Astrocyte (in vitro differentiated cells and primary cell): ENCODE results near the gene MUC16. TPM values are rescaled to one million over a fixed set of nuclear protein-coding genes. Genes with fewer than 3 reads are reported as not detected.

Experiments
- DNase-seq: peaks from one replicate; pipeline ENCODE4 v3.0.0-alpha.2; 2010; ENCODE audit warnings: low read depth
- FAIRE-seq: peaks from 2 replicates; lab custom pipeline; 2011; peaks lifted over from hg19 to GRCh38; lab: Jason Lieb, UNC
- H2AFZ ChIP-seq: 2 replicates; pipeline ENCODE4 v1.6.0; 2012; ENCODE audit warnings: low read depth, low read length, inconsistent platforms
- H3K27ac ChIP-seq: 2 replicates; pipeline ENCODE4 v1.5.1; 2011; ENCODE audit warnings: low read depth, low read length, inconsistent platforms
- H3K27me3 ChIP-seq: 2 replicates; pipeline ENCODE4 v1.6.0; 2011; ENCODE audit warnings: low read length, inconsistent platforms; ENCODE audit not compliant: insufficient read depth
- H3K36me3 ChIP-seq: 2 replicates; pipeline ENCODE4 v1.5.1; 2011; ENCODE audit warnings: low read length, inconsistent platforms; ENCODE audit not compliant: insufficient read depth
- H3K4me1 ChIP-seq: 2 replicates; pipeline ENCODE4 v1.5.1; 2011; ENCODE audit warnings: low read length, inconsistent platforms; ENCODE audit not compliant: insufficient read depth
- H3K4me2 ChIP-seq: 2 replicates; pipeline ENCODE4 v1.6.0; 2012; ENCODE audit warnings: low read length, inconsistent platforms
- H3K4me3 ChIP-seq: 2 replicates; pipeline ENCODE4 v1.5.1; 2011; ENCODE audit warnings: low read depth, mild to moderate bottlenecking, low read length, inconsistent platforms; ENCODE audit not compliant: insufficient read depth
- H3K79me2 ChIP-seq: 2 replicates; pipeline ENCODE4 v1.6.0; 2012; ENCODE audit warnings: mild to moderate bottlenecking, low read length, inconsistent platforms; ENCODE audit not compliant: insufficient read depth
- H3K9ac ChIP-seq: 2 replicates; pipeline ENCODE4 v1.6.0; 2012; ENCODE audit warnings: mild to moderate bottlenecking, low read length, inconsistent platforms
- H3K9me3 ChIP-seq: 2 replicates; pipeline ENCODE4 v1.5.1; 2012; ENCODE audit warnings: low read depth, mild to moderate bottlenecking, low read length, inconsistent platforms; ENCODE audit not compliant: insufficient read depth
- H4K20me1 ChIP-seq: 2 replicates; pipeline ENCODE4 v1.6.0; 2012; ENCODE audit warnings: low read length, inconsistent platforms; ENCODE audit not compliant: insufficient read depth
- H3K27ac Mint-ChIP-seq: one replicate; pipeline ENCODE4 v1.8.0; 2021; ENCODE audit warnings: mild to moderate bottlenecking, mixed read lengths; ENCODE audit not compliant: unreplicated experiment
- H3K27me3 Mint-ChIP-seq: one replicate; pipeline ENCODE4 v1.8.0; 2021; ENCODE audit warnings: low read depth, mixed read lengths; ENCODE audit not compliant: unreplicated experiment
- H3K36me3 Mint-ChIP-seq: one replicate; pipeline ENCODE4 v1.8.0; 2021; ENCODE audit warnings: low read depth, mixed read lengths; ENCODE audit not compliant: unreplicated experiment
- H3K4me1 Mint-ChIP-seq: one replicate; pipeline ENCODE4 v1.8.0; 2021; ENCODE audit warnings: low read depth, mixed read lengths; ENCODE audit not compliant: unreplicated experiment
- H3K4me3 Mint-ChIP-seq: one replicate; pipeline ENCODE4 v1.8.0; 2021; ENCODE audit warnings: mild to moderate bottlenecking, moderate library complexity, mixed read lengths; ENCODE audit not compliant: unreplicated experiment
- H3K9me3 Mint-ChIP-seq: one replicate; pipeline ENCODE4 v1.8.0; 2021; ENCODE audit warnings: mild to moderate bottlenecking, mixed read lengths; ENCODE audit not compliant: unreplicated experiment
- CTCF ChIP-seq: IDR thresholded peaks from 2 replicates; pipeline ENCODE4 v1.5.1; 2011; ENCODE audit warnings: low read depth, mild to moderate bottlenecking, inconsistent platforms, low read length, moderate library complexity; ENCODE audit not compliant: insufficient read depth
- EZH2 ChIP-seq: IDR thresholded peaks from 2 replicates; pipeline ENCODE4 v1.6.1; 2012; ENCODE audit warnings: mild to moderate bottlenecking, low read length, inconsistent platforms; ENCODE audit not compliant: insufficient read depth
- total RNA-seq: library from RNA; stranded (reverse); gene quantifications from 2 replicates; pipeline ENCODE4 v1.2.1, GENCODE V29; 2021

MUC16 gene
- total RNA-seq, 1 donor from 2014 or later: not detected

GRCh38 chr19:8973501-8974091 is 36.6 kb downstream of the MUC16 start:
- H3K9me3 Mint-ChIP-seq: peaks cover 18% of the 10 kb centered on the region
- Histone ChIP-seq H3K79me2 (no peaks in the 10 kb centered on the region), H3K27ac (no peak overlapping the region), H3K4me1 (no peaks in the 10 kb centered on the region), H2AFZ (no peak overlapping the region), H3K9ac (no peak overlapping the region), H3K4me3 (no peak overlapping the region), H3K9me3 (peaks cover 31% of the 10 kb centered on the region), H3K4me2 (no peak overlapping the region), H3K27me3 (no peaks in the 10 kb centered on the region), H4K20me1 (no peaks in the 10 kb centered on the region), H3K36me3 (no peaks in the 10 kb centered on the region)
- H3K27ac Mint-ChIP-seq: no peak overlapping the region
- no peaks in the 10 kb centered on the region for H3K36me3 Mint-ChIP-seq
- no peaks in the 10 kb centered on the region for H3K27me3 Mint-ChIP-seq
- no peak for DNase-seq
- H3K4me1 Mint-ChIP-seq: no peaks in the 10 kb centered on the region
- FAIRE-seq: no peak
- TF ChIP-seq EZH2 (no peak), CTCF (no peak)
- no peak overlapping the region for H3K4me3 Mint-ChIP-seq

- H3K4me3 ChIP-seq: no peak overlapping the region
- no peak overlapping the region for H3K27ac Mint-ChIP-seq
- no peak overlapping the region for H3K4me3 Mint-ChIP-seq
- H3K4me1 Mint-ChIP-seq: no peaks in the 10 kb centered on the region
- TF ChIP-seq EZH2 (no peak), CTCF (no peak)
- H3K27me3 Mint-ChIP-seq: no peaks in the 10 kb centered on the region
- no peak overlapping the region for H3K4me2 ChIP-seq
- peaks cover 25% of the 10 kb centered on the region for H3K9me3 ChIP-seq
- H3K79me2 ChIP-seq: no peaks in the 10 kb centered on the region
- H3K9ac ChIP-seq: no peak overlapping the region
- no peaks in the 10 kb centered on the region for H3K36me3 Mint-ChIP-seq
- no peaks in the 10 kb centered on the region for H3K36me3 ChIP-seq
- no peaks in the 10 kb centered on the region for H3K4me1 ChIP-seq
- no peaks in the 10 kb centered on the region for H3K27me3 ChIP-seq
- no peaks in the 10 kb centered on the region for H4K20me1 ChIP-seq
- peaks cover 12% of the 10 kb centered on the region for H3K9me3 Mint-ChIP-seq
- no peak overlapping the region for H2AFZ ChIP-seq
- no peak overlapping the region for H3K27ac ChIP-seq
- FAIRE-seq: no peak
- no peak for DNase-seq
These were observed 44.3 kb downstream of the MUC16 start for GRCh38 chr19:8965887-8966286.

Other genes starting within 250 kb of the MUC16 start
- gene ZNF558, start 178.1 kb downstream of the MUC16 start, total RNA-seq: not detected in 2 replicates
- not detected in 2 replicates for gene MBD3L1, start 178.0 kb downstream of the MUC16 start, total RNA-seq
- gene OR1M1, start 76.7 kb upstream of the MUC16 start, total RNA-seq: not detected in 2 replicates
- gene OR7G2, start 97.1 kb upstream of the MUC16 start, total RNA-seq: not detected in 2 replicates
- not detected in 2 replicates for gene OR7G1, start 105.4 kb upstream of the MUC16 start, total RNA-seq
- gene OR7G3, start 116.5 kb upstream of the MUC16 start, total RNA-seq: not detected in 2 replicates
- gene ZNF317, start 130.0 kb upstream of the MUC16 start, total RNA-seq: 32.8 and 32.9 TPM in 2 replicates
- gene OR7D2, start 168.6 kb upstream of the MUC16 start, total RNA-seq: not detected in 2 replicates
- not detected in 2 replicates for gene OR7D4, start 209.2 kb upstream of the MUC16 start, total RNA-seq
- gene OR7E24, start 240.5 kb upstream of the MUC16 start, total RNA-seq: not detected in 2 replicates